GM10248 (cell line): ENCODE data around the gene C4orf50.

Source experiments
- CTCF ChIA-PET: fragments of 300-600 bp; sonication (Branson Sonifier 250); formaldehyde crosslinking; extraction: SDS; loops from one replicate; lab custom pipeline; 2021; ENCODE audit warnings: antibody characterized with exemption; lab: Yijun Ruan, JAX
- POLR2A ChIA-PET: fragments of 350-650 bp; sonication (Branson Sonifier 250); formaldehyde crosslinking; extraction: SDS; loops from one replicate; lab custom pipeline; 2020; ENCODE audit warnings: antibody characterized with exemption; lab: Yijun Ruan, JAX
- DNase-seq: peaks from one replicate; pipeline ENCODE4 v3.0.0; 2012; ENCODE audit errors: extremely low spot score
- CTCF ChIP-seq: IDR thresholded peaks from 2 replicates; pipeline ENCODE4 v1.5.1; 2012; ENCODE audit warnings: mild to moderate bottlenecking, low read depth; ENCODE audit errors: extremely low read depth, missing control alignments, control extremely low read depth

Gene C4orf50

GRCh38 chr4:5959211-5959982 lies 58.8 kb downstream of the C4orf50 start:
- CTCF ChIA-PET = interaction anchor here (1.0 kb wide), 1 partner anchor 19 kb away, joined by 4 read pairs; no protein-coding TSS in a partner anchor
- POLR2A ChIA-PET = no interaction called here
- no peak for DNase-seq
- no peak for TF ChIP-seq CTCF

GRCh38 chr4:5958199-5958735 lies 60.0 kb downstream of the C4orf50 start:
- CTCF ChIA-PET = no interaction called here
- no peak for DNase-seq
- POLR2A ChIA-PET = no interaction called here
- no peak for TF ChIP-seq CTCF

GRCh38 chr4:5957076-5957475 lies 61.2 kb downstream of the C4orf50 start:
- no peak for DNase-seq
- TF ChIP-seq CTCF = no peak
- CTCF ChIA-PET = no interaction called here
- POLR2A ChIA-PET = no interaction called here

GRCh38 chr4:5956285-5957021 lies 61.8 kb downstream of the C4orf50 start:
- no peak for TF ChIP-seq CTCF
- POLR2A ChIA-PET = no interaction called here
- CTCF ChIA-PET = interaction anchor here (1.5 kb wide), 1 partner anchor 43 kb away, joined by 3 read pairs; no protein-coding TSS in a partner anchor
- no peak for DNase-seq

- POLR2A ChIA-PET = no interaction called here
- CTCF ChIA-PET = interaction anchor here (1.5 kb wide), 1 partner anchor 44 kb away, joined by 3 read pairs; no protein-coding TSS in a partner anchor
Measured at GRCh38 chr4:5955856-5956255, 62.4 kb downstream of the C4orf50 start.

More at GRCh38 chr4:5955856-5956255, 62.4 kb downstream of the C4orf50 start:
- TF ChIP-seq CTCF = no peak
- no peak for DNase-seq
